Right atrium auricular region (tissue), 2 donors: ENCODE data around the gene GALNT16. TPM values are rescaled to one million over a fixed set of nuclear protein-coding genes. Genes with fewer than 3 reads are reported as not detected.

ENCODE experiments used
- DNase-seq: peaks from one replicate; pipeline ENCODE4 v3.0.0-alpha.2; 2019; ENCODE audit warnings: low spot score
- H3K27ac ChIP-seq, 2 donors: fragments of 200-600 bp; sonication (generic); 1 replicate in 1 of 2; 2 replicates in 1 of 2; pipeline ENCODE4 v1.5.1; 2016 to 2019
- H3K27me3 ChIP-seq, 2 donors: fragments of 200-600 bp; sonication (generic); one replicate each; pipeline versions ENCODE4 v1.5.1 to v1.6.0; 2017 to 2019
- H3K36me3 ChIP-seq: fragments of 200-600 bp; sonication (generic); one replicate; pipeline ENCODE4 v1.5.1; 2016
- H3K4me1 ChIP-seq, 2 donors: fragments of 200-600 bp; sonication (generic); one replicate each; pipeline versions ENCODE4 v1.5.1 to v1.6.0; 2017 to 2019
- H3K4me3 ChIP-seq, 2 donors: fragments of 200-600 bp; sonication (generic); 1 replicate in 1 of 2; 2 replicates in 1 of 2; pipeline ENCODE4 v1.5.1; 2017 to 2019; ENCODE audit warnings: mild to moderate bottlenecking in 1 of 2, moderate library complexity in 1 of 2
- H3K9me3 ChIP-seq, 2 donors: fragments of 200-600 bp; sonication (generic); one replicate each; pipeline ENCODE4 v1.5.1; 2019
- CTCF ChIP-seq, 2 donors: fragments of 200-600 bp; sonication (generic); IDR thresholded peaks; one replicate each; pipeline ENCODE4 v1.5.1; 2019; ENCODE audit warnings: antibody characterized with exemption in 2 of 2
- total RNA-seq, 2 donors: library from RNA; depleted of rRNA; stranded (reverse); fragments of >200 nt; gene quantifications; one replicate each; pipeline ENCODE4 v1.1.0, GENCODE V29; 2016

Gene GALNT16
- total RNA-seq, 2 donors from 2014 or later: 17.9 to 56.8 TPM

- H3K27me3 ChIP-seq: no peaks in the 10 kb centered on the region
- H3K36me3 ChIP-seq: peaks cover 49% of the 10 kb centered on the region
- H3K9me3 ChIP-seq: no peaks in the 10 kb centered on the region
- TF ChIP-seq CTCF (IDR thresholded peaks at IDR 0.05): no peak
- H3K4me3 ChIP-seq: no peak overlapping the region
- no peak overlapping the region for H3K27ac ChIP-seq
- DNase-seq: no peak
- H3K4me1 ChIP-seq: peaks cover 0 to 15% of the 10 kb centered on the region in 2 donors
Measured at GRCh38 chr14:69238883-69239282, 21.1 kb upstream of the GALNT16 start.

- no peak for DNase-seq
- Histone ChIP-seq H3K9me3 (no peaks in the 10 kb centered on the region), H3K4me1 (peaks cover 0 to 15% of the 10 kb centered on the region in 2 donors), H3K27ac (peak overlapping the region in 1 of 2 donors; percentile 70), H3K27me3 (no peaks in the 10 kb centered on the region), H3K4me3 (no peak overlapping the region), H3K36me3 (peaks cover 39% of the 10 kb centered on the region)
- no peak for TF ChIP-seq CTCF (IDR thresholded peaks at IDR 0.05)
Measured at GRCh38 chr14:69240527-69241173, 19.3 kb upstream of the GALNT16 start.

- no peak for TF ChIP-seq CTCF (IDR thresholded peaks at IDR 0.05)
- H3K27me3 ChIP-seq: no peaks in the 10 kb centered on the region
- H3K4me1 ChIP-seq: peaks cover 0 to 15% of the 10 kb centered on the region in 2 donors
- H3K27ac ChIP-seq: peak overlapping the region in 1 of 2 donors; percentile 70
- H3K4me3 ChIP-seq: no peak overlapping the region
- peaks cover 30% of the 10 kb centered on the region for H3K36me3 ChIP-seq
- H3K9me3 ChIP-seq: no peaks in the 10 kb centered on the region
- no peak for DNase-seq
Measured at GRCh38 chr14:69241577-69241976, 18.4 kb upstream of the GALNT16 start.

- H3K9me3 ChIP-seq: no peaks in the 10 kb centered on the region
- no peaks in the 10 kb centered on the region for H3K27me3 ChIP-seq
- no peak overlapping the region for H3K27ac ChIP-seq
- TF ChIP-seq CTCF (IDR thresholded peaks at IDR 0.05): peak; percentile 75 to 84
- peak; percentile 76 for DNase-seq
- H3K4me3 ChIP-seq: no peak overlapping the region
- H3K36me3 ChIP-seq: peaks cover 22% of the 10 kb centered on the region
- H3K4me1 ChIP-seq: peaks cover 0 to 15% of the 10 kb centered on the region in 2 donors
Measured at GRCh38 chr14:69242311-69243224, 17.4 kb upstream of the GALNT16 start.

- H3K36me3 ChIP-seq: peaks cover 7% of the 10 kb centered on the region
- no peak overlapping the region for H3K4me3 ChIP-seq
- H3K27me3 ChIP-seq: no peaks in the 10 kb centered on the region
- TF ChIP-seq CTCF (IDR thresholded peaks at IDR 0.05): no peak
- no peak for DNase-seq
- peaks cover 0 to 22% of the 10 kb centered on the region in 2 donors for H3K4me1 ChIP-seq
- no peak overlapping the region for H3K27ac ChIP-seq
- H3K9me3 ChIP-seq: no peaks in the 10 kb centered on the region
Measured at GRCh38 chr14:69244946-69245345, 15.0 kb upstream of the GALNT16 start.
